ENCODE results near the gene EBLN1.

Gene EBLN1

DNA sequence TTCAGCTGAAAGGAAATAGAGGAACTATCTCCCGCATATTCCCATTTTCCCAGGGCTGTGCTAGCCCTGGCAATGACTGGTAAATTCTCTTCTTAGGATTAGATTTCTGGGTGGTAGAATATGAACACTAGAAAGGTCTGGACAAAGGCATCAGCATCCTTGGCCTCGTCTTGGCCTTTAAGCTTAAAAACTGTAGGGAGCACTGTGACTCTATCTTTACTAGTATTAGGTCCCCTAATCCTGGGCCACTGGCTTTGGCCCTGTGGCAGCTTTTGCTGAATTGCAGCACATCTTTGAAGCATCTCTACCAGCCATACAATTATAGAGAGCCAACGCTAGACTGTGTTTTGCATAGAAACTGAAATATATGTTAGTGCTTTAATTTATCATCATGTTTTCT lies 41.5 kb upstream of the EBLN1 start:
- Histone ChIP-seq H3K27me3 (replicated peaks; ENCODE audit: insufficient read depth, low read length) (no peaks in the 10 kb centered on the region), H2AFZ (ENCODE audit: low read length) (no peak overlapping the region), H3K4me3 (ENCODE audit: low read length) (no peak overlapping the region), H3K79me2 (ENCODE audit: low read length) (no peaks in the 10 kb centered on the region), H3F3A (ENCODE audit: insufficient read depth, low read length) (peaks cover under 1% of the 10 kb centered on the region; the same call in 1 of the 2 replicates), H3K36me3 (replicated peaks; ENCODE audit: insufficient read depth, low read length) (no peaks in the 10 kb centered on the region), H3K9me2 (replicated peaks; ENCODE audit: insufficient read depth, low read length) (no peaks in the 10 kb centered on the region), H3K9ac (ENCODE audit: low read length) (no peak overlapping the region), H4K20me1 (ENCODE audit: insufficient read depth, low read length) (no peaks in the 10 kb centered on the region), H3K9me3 (replicated peaks; ENCODE audit: insufficient read depth, low read length) (no peaks in the 10 kb centered on the region; the same call in 1 of the 2 replicates), H3K27ac (ENCODE audit: low read length) (no peak overlapping the region), H3K4me1 (ENCODE audit: low read length) (no peaks in the 10 kb centered on the region), H3K4me2 (ENCODE audit: low read depth, low read length) (no peak overlapping the region)
- peak; percentile 53 for DNase-seq
- TF ChIP-seq EZH2phosphoT487 (IDR thresholded peaks at IDR 0.05; ENCODE audit: low read length), result no peak
- TF ChIP-seq, protein P1, sequence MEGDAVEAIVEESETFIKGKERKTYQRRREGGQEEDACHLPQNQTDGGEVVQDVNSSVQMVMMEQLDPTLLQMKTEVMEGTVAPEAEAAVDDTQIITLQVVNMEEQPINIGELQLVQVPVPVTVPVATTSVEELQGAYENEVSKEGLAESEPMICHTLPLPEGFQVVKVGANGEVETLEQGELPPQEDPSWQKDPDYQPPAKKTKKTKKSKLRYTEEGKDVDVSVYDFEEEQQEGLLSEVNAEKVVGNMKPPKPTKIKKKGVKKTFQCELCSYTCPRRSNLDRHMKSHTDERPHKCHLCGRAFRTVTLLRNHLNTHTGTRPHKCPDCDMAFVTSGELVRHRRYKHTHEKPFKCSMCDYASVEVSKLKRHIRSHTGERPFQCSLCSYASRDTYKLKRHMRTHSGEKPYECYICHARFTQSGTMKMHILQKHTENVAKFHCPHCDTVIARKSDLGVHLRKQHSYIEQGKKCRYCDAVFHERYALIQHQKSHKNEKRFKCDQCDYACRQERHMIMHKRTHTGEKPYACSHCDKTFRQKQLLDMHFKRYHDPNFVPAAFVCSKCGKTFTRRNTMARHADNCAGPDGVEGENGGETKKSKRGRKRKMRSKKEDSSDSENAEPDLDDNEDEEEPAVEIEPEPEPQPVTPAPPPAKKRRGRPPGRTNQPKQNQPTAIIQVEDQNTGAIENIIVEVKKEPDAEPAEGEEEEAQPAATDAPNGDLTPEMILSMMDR (IDR thresholded peaks at IDR 0.05; ENCODE audit: low read length), result peak; percentile 34

- H3K4me1 ChIP-seq (ENCODE audit: low read length), result no peaks in the 10 kb centered on the region
- no peak overlapping the region for H3K27ac ChIP-seq (ENCODE audit: low read length)
Observed at GRCh38 chr10:22258471-22258870, 40.7 kb upstream of the EBLN1 start.

GRCh38 chr10:22253580-22253882 lies 35.7 kb upstream of the EBLN1 start:
- no peaks in the 10 kb centered on the region; the same call in 1 of the 2 replicates for H3K9me3 ChIP-seq (replicated peaks; ENCODE audit: insufficient read depth, low read length)
- no peaks in the 10 kb centered on the region for H3K4me1 ChIP-seq (ENCODE audit: low read length)
- no peaks in the 10 kb centered on the region for H3K79me2 ChIP-seq (ENCODE audit: low read length)
- H3K36me3 ChIP-seq (replicated peaks; ENCODE audit: insufficient read depth, low read length), result no peaks in the 10 kb centered on the region
- TF ChIP-seq EZH2 (optimal IDR thresholded peaks at IDR 0.05; ENCODE audit: low read depth, low read length) (no peak), EZH2phosphoT487 (IDR thresholded peaks at IDR 0.05; ENCODE audit: low read length) (no peak)
- TF ChIP-seq, protein P1 (IDR thresholded peaks at IDR 0.05; ENCODE audit: low read length), result no peak
- H3K9ac ChIP-seq (ENCODE audit: low read length), result no peak overlapping the region
- no peaks in the 10 kb centered on the region for H3K27me3 ChIP-seq (replicated peaks; ENCODE audit: insufficient read depth, low read length)
- no peak overlapping the region for H2AFZ ChIP-seq (ENCODE audit: low read length)
- H3K4me2 ChIP-seq (ENCODE audit: low read depth, low read length), result no peak overlapping the region
- H3K9me2 ChIP-seq (replicated peaks; ENCODE audit: insufficient read depth, low read length), result no peaks in the 10 kb centered on the region
- H4K20me1 ChIP-seq (ENCODE audit: insufficient read depth, low read length), result no peaks in the 10 kb centered on the region
- no peak overlapping the region for H3K4me3 ChIP-seq (ENCODE audit: low read length)
- H3F3A ChIP-seq (ENCODE audit: insufficient read depth, low read length), result peaks cover 15% of the 10 kb centered on the region
- DNase-seq, result no peak
- no peak overlapping the region for H3K27ac ChIP-seq (ENCODE audit: low read length)

More at GRCh38 chr10:22258471-22258870, 40.7 kb upstream of the EBLN1 start:
- TF ChIP-seq EZH2phosphoT487 (IDR thresholded peaks at IDR 0.05; ENCODE audit: low read length), result no peak
- TF ChIP-seq EZH2 (optimal IDR thresholded peaks at IDR 0.05; ENCODE audit: low read depth, low read length), result no peak
- TF ChIP-seq, protein P1 (IDR thresholded peaks at IDR 0.05; ENCODE audit: low read length), result no peak
- H3K9me3 ChIP-seq (replicated peaks; ENCODE audit: insufficient read depth, low read length), result no peaks in the 10 kb centered on the region; the same call in 1 of the 2 replicates
- H2AFZ ChIP-seq (ENCODE audit: low read length), result no peak overlapping the region
- H3K27me3 ChIP-seq (replicated peaks; ENCODE audit: insufficient read depth, low read length), result no peaks in the 10 kb centered on the region
- H3K4me2 ChIP-seq (ENCODE audit: low read depth, low read length), result no peak overlapping the region
- H3K9me2 ChIP-seq (replicated peaks; ENCODE audit: insufficient read depth, low read length), result no peaks in the 10 kb centered on the region
- no peak overlapping the region for H3K9ac ChIP-seq (ENCODE audit: low read length)
- H3K36me3 ChIP-seq (replicated peaks; ENCODE audit: insufficient read depth, low read length), result no peaks in the 10 kb centered on the region
- DNase-seq, result no peak
- H3K4me3 ChIP-seq (ENCODE audit: low read length), result no peak overlapping the region
- no peaks in the 10 kb centered on the region for H3K79me2 ChIP-seq (ENCODE audit: low read length)
- peaks cover 6% of the 10 kb centered on the region; the same call in 1 of the 2 replicates for H3F3A ChIP-seq (ENCODE audit: insufficient read depth, low read length)
- no peaks in the 10 kb centered on the region for H4K20me1 ChIP-seq (ENCODE audit: insufficient read depth, low read length)
